RCC 7860 (cell line): ENCODE results near the gene SLC44A4.
"Not testable (repeated sequence)": the region's sequence is repeated elsewhere in the genome, so short reads cannot be mapped to it uniquely, and the experiment has no call there.

ENCODE experiments used
- DNase-seq: peaks from one replicate; pipeline ENCODE4 v3.0.0-alpha.2; 2015; ENCODE audit warnings: low spot score
- FAIRE-seq: peaks from 2 replicates; lab custom pipeline; 2012; peaks lifted over from hg19 to GRCh38; lab: Jason Lieb, UNC

Gene SLC44A4

GRCh38 chr6:31881136-31881859, 2.5 kb upstream of the SLC44A4 start:
- DNase-seq (no peak), FAIRE-seq (no peak)

GRCh38 chr6:31880616-31881015, 1.8 kb upstream of the SLC44A4 start:
- FAIRE-seq: no peak
- no peak for DNase-seq

- no peak for FAIRE-seq
- DNase-seq: no peak
Observed at GRCh38 chr6:31879901-31880300, 1.1 kb upstream of the SLC44A4 start.

GRCh38 chr6:31879143-31879542, 346 bp upstream of the SLC44A4 start:
- DNase-seq: no peak
- no peak for FAIRE-seq

GRCh38 chr6:31878222-31878621, 575 bp downstream of the SLC44A4 start:
- DNase-seq: no peak
- no peak for FAIRE-seq

GRCh38 chr6:31877651-31878161, 1.1 kb downstream of the SLC44A4 start:
- DNase-seq: no peak
- FAIRE-seq: no peak

- FAIRE-seq: no peak
Observed at GRCh38 chr6:31877125-31877650, 1.6 kb downstream of the SLC44A4 start.

GRCh38 chr6:31876357-31876756, 2.4 kb downstream of the SLC44A4 start:
- DNase-seq: no peak
- no peak for FAIRE-seq

More at GRCh38 chr6:31877125-31877650, 1.6 kb downstream of the SLC44A4 start:
- no peak for DNase-seq

- FAIRE-seq: no peak
- DNase-seq: no peak
Observed at GRCh38 chr6:31875877-31876276, 2.9 kb downstream of the SLC44A4 start.

GRCh38 chr6:31874836-31875572, 3.8 kb downstream of the SLC44A4 start:
- FAIRE-seq (no peak), DNase-seq (no peak)

GRCh38 chr6:31874084-31874670, 4.6 kb downstream of the SLC44A4 start:
- DNase-seq (no peak), FAIRE-seq (no peak)

GRCh38 chr6:31871046-31871659, 7.6 kb downstream of the SLC44A4 start:
- DNase-seq (peak; percentile 24), FAIRE-seq (no peak)

GRCh38 chr6:31870385-31870921, 8.3 kb downstream of the SLC44A4 start:
- DNase-seq: peak; percentile 68
- peak; percentile 26 for FAIRE-seq

- FAIRE-seq (no peak), DNase-seq (no peak)
Observed at GRCh38 chr6:31869343-31869742, 9.5 kb downstream of the SLC44A4 start.

- not testable (repeated sequence) for FAIRE-seq, DNase-seq
Observed at GRCh38 chr6:31868658-31868971, 10.2 kb downstream of the SLC44A4 start.

- FAIRE-seq (peak; percentile 92), DNase-seq (peak; percentile 98)
Observed at GRCh38 chr6:31865205-31866118, 13.3 kb downstream of the SLC44A4 start.

- FAIRE-seq: no peak
- no peak for DNase-seq
Observed at GRCh38 chr6:31864818-31865204, 14.0 kb downstream of the SLC44A4 start.

- not testable (repeated sequence) for FAIRE-seq, DNase-seq
Observed at GRCh38 chr6:31864123-31864562, 14.7 kb downstream of the SLC44A4 start.

- FAIRE-seq: peak; percentile 92
- DNase-seq: peak; percentile 98
Observed at GRCh38 chr6:31862344-31863235, 16.2 kb downstream of the SLC44A4 start, which contains the start of gene NEU1. NEU1 (minus strand) TSS chr6:31862821; CDS start chr6:31862776, 45 bp downstream.
